GM21619 (cell line): ENCODE measurements around the gene NEUROD1.

Source experiments
- ATAC-seq: cut with Tn5 transposase; IDR thresholded peaks from one replicate; pipeline ENCODE4 v1.9.1; 2021; ENCODE audit not compliant: unreplicated experiment

The NEUROD1 gene

DNA sequence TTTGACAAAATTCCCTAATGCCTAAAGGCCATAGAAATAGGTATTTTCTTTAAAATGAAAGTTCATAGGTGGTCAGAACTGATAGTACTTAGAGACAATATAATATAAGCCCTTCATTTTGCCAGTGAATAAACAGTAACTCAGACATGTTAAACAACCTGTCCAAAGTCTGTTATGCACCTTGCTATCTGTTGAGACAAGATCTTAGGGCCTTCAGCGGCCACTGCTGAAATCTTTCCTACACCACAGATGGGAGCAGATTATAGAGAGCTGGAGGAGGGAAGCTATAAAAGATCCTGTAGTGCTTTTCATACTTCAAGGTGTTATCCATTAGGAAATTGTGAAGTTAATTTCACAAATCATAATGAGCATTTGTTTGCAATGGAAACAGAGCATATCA is 37.2 kb downstream of the NEUROD1 start:
- ATAC-seq: no peak

DNA sequence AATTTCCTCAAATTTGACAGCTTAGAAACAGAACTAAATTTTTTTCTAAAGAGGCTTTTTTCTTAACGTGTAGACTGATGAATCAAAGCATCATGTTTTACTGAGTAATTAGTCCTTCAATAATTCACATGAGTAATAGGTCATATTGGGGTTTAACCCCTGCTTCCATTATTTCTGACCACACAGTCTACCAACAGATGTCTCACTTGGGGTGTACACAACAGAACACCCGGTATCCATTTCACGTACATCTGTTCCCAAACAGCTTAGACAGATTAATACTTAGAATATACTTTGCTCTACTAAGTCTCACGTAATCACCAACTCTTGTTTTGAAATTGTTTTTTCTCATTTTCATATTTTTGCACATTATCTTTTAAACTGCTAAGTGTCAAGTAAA is 38.2 kb downstream of the NEUROD1 start:
- ATAC-seq: no peak

DNA sequence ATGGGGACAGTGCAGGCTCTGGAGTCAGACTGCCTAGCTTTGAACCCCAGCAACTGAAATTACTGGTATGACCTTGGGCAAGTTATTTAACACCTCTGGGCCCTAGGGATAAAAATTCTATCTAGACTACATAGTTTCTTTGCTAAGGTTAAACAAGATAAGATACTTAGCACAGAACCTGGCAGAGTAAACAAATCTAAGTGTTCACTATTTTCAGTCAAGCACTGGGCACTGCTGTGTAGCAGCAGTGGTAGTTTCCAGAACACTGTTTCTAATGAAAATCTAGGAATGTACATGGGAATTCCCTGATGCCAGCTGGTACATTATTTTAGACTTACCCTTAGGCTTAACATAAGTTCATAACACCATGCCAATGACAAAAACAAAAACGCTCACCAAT is 40.6 kb downstream of the NEUROD1 start:
- no peak for ATAC-seq

DNA sequence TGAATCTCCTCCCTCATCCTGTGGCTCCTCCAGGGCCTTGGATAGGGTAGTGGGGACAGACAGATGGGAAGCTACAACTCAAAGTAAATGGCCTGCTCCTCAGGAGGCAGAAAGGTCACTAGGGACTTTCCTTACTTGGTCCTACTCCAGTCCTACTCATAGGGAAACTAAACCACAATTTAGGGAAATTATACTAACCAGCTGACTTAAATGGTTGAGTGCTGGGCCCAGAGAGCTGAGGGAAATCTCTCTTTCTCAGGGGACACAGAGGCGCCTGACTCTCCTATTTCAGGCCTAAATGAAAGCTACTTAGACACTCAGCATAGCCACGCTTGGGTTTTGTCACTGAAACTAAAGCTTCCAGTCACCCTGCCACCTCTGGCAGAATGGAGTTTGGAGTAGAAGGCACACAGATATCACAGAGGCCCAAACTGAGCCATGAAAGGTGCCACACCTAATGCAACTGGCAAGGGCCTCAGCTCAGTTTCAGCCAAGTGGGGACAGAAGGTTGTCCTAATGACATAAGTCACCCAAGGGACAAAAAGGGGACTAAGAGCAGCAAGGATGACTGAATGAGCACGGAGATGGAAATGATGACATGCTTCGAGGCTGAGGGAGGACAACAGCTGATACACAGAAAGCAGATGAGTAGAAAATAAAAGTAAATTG is 47.5 kb downstream of the NEUROD1 start:
- ATAC-seq: peak; percentile 82

DNA sequence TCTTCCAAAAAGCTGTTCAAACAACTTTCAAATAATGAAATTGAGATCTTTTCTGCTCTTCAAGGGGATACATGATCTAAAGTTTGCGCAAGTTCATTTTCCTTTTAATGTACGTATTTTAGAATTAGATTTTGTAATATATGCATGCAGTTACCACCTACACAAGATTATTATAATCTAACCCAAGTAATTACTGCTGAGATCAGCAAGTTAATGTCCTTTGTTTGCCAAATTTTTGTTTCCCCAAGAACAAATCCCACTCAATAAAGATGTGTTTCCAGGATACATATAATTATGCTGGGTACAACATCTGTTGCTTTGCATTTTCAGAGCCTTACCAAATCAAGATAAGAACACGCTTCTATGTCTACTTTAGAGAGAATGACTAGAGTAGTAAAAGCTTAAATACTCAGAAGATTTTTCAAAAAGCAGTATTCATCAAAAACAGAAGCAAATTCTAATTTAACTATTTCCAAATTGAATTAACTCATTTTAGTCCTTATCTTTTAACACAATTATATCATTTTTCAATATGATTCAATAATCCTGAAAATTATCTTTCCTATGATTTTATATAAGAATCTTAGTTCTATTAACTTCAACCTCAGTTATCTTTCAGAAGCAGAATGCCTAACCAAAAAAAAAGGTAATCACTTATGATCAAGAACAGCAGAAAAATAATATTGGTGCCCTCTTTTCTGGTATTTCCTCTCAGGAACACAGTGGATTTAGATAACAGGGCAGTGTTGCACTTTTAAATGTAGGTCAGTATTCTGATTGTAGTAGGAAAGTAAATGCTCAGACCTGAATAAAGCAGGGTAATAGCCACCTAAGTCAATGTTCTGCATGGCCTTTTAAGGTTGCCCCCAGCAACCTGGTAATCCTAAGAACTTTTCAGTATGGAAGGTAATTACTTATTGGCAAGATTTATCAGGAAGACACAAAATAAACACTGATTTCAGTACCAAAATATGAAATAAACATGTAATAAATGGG is 51.4 kb downstream of the NEUROD1 start:
- no peak for ATAC-seq

DNA sequence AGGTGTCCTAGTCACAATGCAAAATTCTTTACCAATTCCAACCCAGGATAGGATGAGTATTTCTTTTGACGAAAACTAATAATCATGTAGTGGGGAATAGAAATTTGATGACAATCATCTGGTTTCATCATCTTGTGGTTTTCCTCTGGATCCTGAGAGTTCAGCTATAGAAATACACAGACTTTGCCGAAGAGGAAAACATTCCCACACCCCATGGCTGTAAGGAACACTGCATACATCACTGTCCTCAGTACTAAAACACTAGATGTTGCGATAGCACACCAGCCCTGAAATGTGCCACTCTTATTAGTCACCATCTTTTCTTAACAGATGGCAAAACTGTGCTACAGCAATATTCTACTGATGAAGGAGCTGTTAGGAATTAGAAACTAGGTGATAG is 52.8 kb downstream of the NEUROD1 start:
- ATAC-seq: no peak

DNA sequence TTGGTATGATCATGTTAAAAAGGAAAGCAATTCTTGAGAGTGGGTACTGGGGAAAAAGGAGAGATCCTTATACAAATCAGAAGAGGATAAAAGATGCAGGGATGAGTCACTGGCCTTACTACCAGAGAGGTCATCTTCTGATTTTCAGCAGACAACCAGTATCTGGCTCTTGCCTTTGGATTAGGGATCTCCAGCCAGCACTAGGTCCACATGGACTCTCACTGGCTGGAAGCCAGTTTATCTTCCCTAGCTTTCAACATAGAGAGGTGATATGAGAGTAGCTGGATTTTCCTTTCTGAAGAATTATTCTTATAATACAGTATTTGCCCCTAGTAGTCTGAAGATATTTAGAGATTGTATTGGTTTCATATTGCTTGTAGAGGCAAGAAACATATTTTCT is 53.6 kb downstream of the NEUROD1 start:
- no peak for ATAC-seq
